ENCODE results near the gene PYGB.

The PYGB gene

GRCh38 chr20:25274891-25275812, 27.3 kb downstream of the PYGB start:
- POLR2A ChIA-PET = no interaction called here
- CTCF ChIA-PET = interaction anchor here (3.3 kb wide), 1 partner anchor 20 kb away, joined by 16 read pairs; no protein-coding TSS in a partner anchor

GRCh38 chr20:25275813-25276532, 28.1 kb downstream of the PYGB start:
- Histone ChIP-seq H3K9me3 (ENCODE audit: control extremely low read depth in 1 of 5, control insufficient read depth in 4 of 5, insufficient read depth in 2 of 5, low read depth in 1 of 5, low read length in 4 of 5) (no peaks in the 10 kb centered on the region), H3K4me3 (ENCODE audit: control insufficient read depth in 1 of 7, extremely low read depth in 1 of 7, insufficient read depth in 4 of 7, low read depth in 2 of 7, low read length in 6 of 7) (no peak overlapping the region), H3K27me3 (replicated peaks in 2 of 5; ENCODE audit: control insufficient read depth in 4 of 5, insufficient read depth in 5 of 5, low read length in 4 of 5) (no peaks in the 10 kb centered on the region), H3K4me1 (ENCODE audit: control extremely low read depth in 1 of 4, control insufficient read depth in 4 of 4, insufficient read depth in 4 of 4, low read length in 3 of 4) (no peaks in the 10 kb centered on the region), H3K36me3 (ENCODE audit: control insufficient read depth in 4 of 4, insufficient read depth in 4 of 4, low read length in 3 of 4) (peaks cover 18 to 89% (median 64%) of the 10 kb centered on the region in 4 experiments), H3K27ac (ENCODE audit: insufficient read depth in 1 of 2, low read depth in 1 of 2, low read length in 2 of 2, poor library complexity in 1 of 2, severe bottlenecking in 2 of 2) (no peak overlapping the region)
- CTCF ChIA-PET = interaction anchor here (1.7 to 3.3 kb wide), 2 partner anchors 19 kb away, joined by 3 to 16 read pairs; no protein-coding TSS in a partner anchor
- DNase-seq = no peak
- 98% methylated on average over 17 of the region's 20 CpGs for WGBS (ENCODE audit: insufficient coverage)
- POLR2A ChIA-PET = no interaction called here

More at GRCh38 chr20:25274891-25275812, 27.3 kb downstream of the PYGB start:
- Histone ChIP-seq H3K36me3 (ENCODE audit: control insufficient read depth in 4 of 4, insufficient read depth in 4 of 4, low read length in 3 of 4) (peaks cover 18 to 86% (median 58%) of the 10 kb centered on the region in 4 experiments), H3K27me3 (replicated peaks in 2 of 5; ENCODE audit: control insufficient read depth in 4 of 5, insufficient read depth in 5 of 5, low read length in 4 of 5) (no peaks in the 10 kb centered on the region), H3K4me1 (ENCODE audit: control extremely low read depth in 1 of 4, control insufficient read depth in 4 of 4, insufficient read depth in 4 of 4, low read length in 3 of 4) (no peaks in the 10 kb centered on the region), H3K27ac (ENCODE audit: insufficient read depth in 1 of 2, low read depth in 1 of 2, low read length in 2 of 2, poor library complexity in 1 of 2, severe bottlenecking in 2 of 2) (no peak overlapping the region), H3K4me3 (ENCODE audit: control insufficient read depth in 1 of 7, extremely low read depth in 1 of 7, insufficient read depth in 4 of 7, low read depth in 2 of 7, low read length in 6 of 7) (no peak overlapping the region), H3K9me3 (ENCODE audit: control extremely low read depth in 1 of 5, control insufficient read depth in 4 of 5, insufficient read depth in 2 of 5, low read depth in 1 of 5, low read length in 4 of 5) (no peaks in the 10 kb centered on the region)
- WGBS (ENCODE audit: insufficient coverage) = 98% methylated on average over 29 of the region's 32 CpGs
- no peak for DNase-seq

GRCh38 chr20:25276533-25277050, 28.7 kb downstream of the PYGB start:
- Histone ChIP-seq H3K27me3 (replicated peaks in 2 of 5; ENCODE audit: control insufficient read depth in 4 of 5, insufficient read depth in 5 of 5, low read length in 4 of 5) (no peaks in the 10 kb centered on the region), H3K27ac (ENCODE audit: insufficient read depth in 1 of 2, low read depth in 1 of 2, low read length in 2 of 2, poor library complexity in 1 of 2, severe bottlenecking in 2 of 2) (no peak overlapping the region), H3K36me3 (ENCODE audit: control insufficient read depth in 4 of 4, insufficient read depth in 4 of 4, low read length in 3 of 4) (peaks cover 16 to 89% (median 65%) of the 10 kb centered on the region in 4 experiments), H3K9me3 (ENCODE audit: control extremely low read depth in 1 of 5, control insufficient read depth in 4 of 5, insufficient read depth in 2 of 5, low read depth in 1 of 5, low read length in 4 of 5) (no peaks in the 10 kb centered on the region), H3K4me3 (ENCODE audit: control insufficient read depth in 1 of 7, extremely low read depth in 1 of 7, insufficient read depth in 4 of 7, low read depth in 2 of 7, low read length in 6 of 7) (no peak overlapping the region), H3K4me1 (ENCODE audit: control extremely low read depth in 1 of 4, control insufficient read depth in 4 of 4, insufficient read depth in 4 of 4, low read length in 3 of 4) (no peaks in the 10 kb centered on the region)
- WGBS (ENCODE audit: insufficient coverage) = over 99% methylated on average over 23 of the region's 24 CpGs
- ChIA-PET CTCF (interaction anchor here (1.7 kb wide), 1 partner anchor 18 kb away, joined by 3 read pairs; no protein-coding TSS in a partner anchor), POLR2A (no interaction called here)
- DNase-seq = no peak

GRCh38 chr20:25277051-25277801, 29.3 kb downstream of the PYGB start:
- no peak for DNase-seq
- 97% methylated on average over 21 of the region's 24 CpGs for WGBS (ENCODE audit: insufficient coverage)
- ChIA-PET CTCF (interaction anchor here (1.7 kb wide), 1 partner anchor 18 kb away, joined by 3 read pairs; no protein-coding TSS in a partner anchor), POLR2A (no interaction called here)
- peaks cover 16 to 88% (median 64%) of the 10 kb centered on the region in 4 experiments for H3K36me3 ChIP-seq (ENCODE audit: control insufficient read depth in 4 of 4, insufficient read depth in 4 of 4, low read length in 3 of 4)
- H3K27me3 ChIP-seq (replicated peaks in 2 of 5; ENCODE audit: control insufficient read depth in 4 of 5, insufficient read depth in 5 of 5, low read length in 4 of 5) = no peaks in the 10 kb centered on the region
- H3K27ac ChIP-seq (ENCODE audit: insufficient read depth in 1 of 2, low read depth in 1 of 2, low read length in 2 of 2, poor library complexity in 1 of 2, severe bottlenecking in 2 of 2) = no peak overlapping the region
- no peaks in the 10 kb centered on the region for H3K9me3 ChIP-seq (ENCODE audit: control extremely low read depth in 1 of 5, control insufficient read depth in 4 of 5, insufficient read depth in 2 of 5, low read depth in 1 of 5, low read length in 4 of 5)
- H3K4me1 ChIP-seq (ENCODE audit: control extremely low read depth in 1 of 4, control insufficient read depth in 4 of 4, insufficient read depth in 4 of 4, low read length in 3 of 4) = no peaks in the 10 kb centered on the region
- no peak overlapping the region for H3K4me3 ChIP-seq (ENCODE audit: control insufficient read depth in 1 of 7, extremely low read depth in 1 of 7, insufficient read depth in 4 of 7, low read depth in 2 of 7, low read length in 6 of 7)

- POLR2A ChIA-PET = no interaction called here
- no peaks in the 10 kb centered on the region for H3K27me3 ChIP-seq (replicated peaks in 2 of 5; ENCODE audit: control insufficient read depth in 4 of 5, insufficient read depth in 5 of 5, low read length in 4 of 5)
- CTCF ChIA-PET = no interaction called here
- no peaks in the 10 kb centered on the region for H3K9me3 ChIP-seq (ENCODE audit: control extremely low read depth in 1 of 5, control insufficient read depth in 4 of 5, insufficient read depth in 2 of 5, low read depth in 1 of 5, low read length in 4 of 5)
- 97% methylated on average over 19 of the region's 19 CpGs for WGBS (ENCODE audit: insufficient coverage)
- H3K27ac ChIP-seq (ENCODE audit: insufficient read depth in 1 of 2, low read depth in 1 of 2, low read length in 2 of 2, poor library complexity in 1 of 2, severe bottlenecking in 2 of 2) = no peak overlapping the region
- no peak overlapping the region for H3K4me3 ChIP-seq (ENCODE audit: control insufficient read depth in 1 of 7, extremely low read depth in 1 of 7, insufficient read depth in 4 of 7, low read depth in 2 of 7, low read length in 6 of 7)
- H3K36me3 ChIP-seq (ENCODE audit: control insufficient read depth in 4 of 4, insufficient read depth in 4 of 4, low read length in 3 of 4) = peaks cover 16 to 88% (median 62%) of the 10 kb centered on the region in 4 experiments
- no peak for DNase-seq
- H3K4me1 ChIP-seq (ENCODE audit: control extremely low read depth in 1 of 4, control insufficient read depth in 4 of 4, insufficient read depth in 4 of 4, low read length in 3 of 4) = no peaks in the 10 kb centered on the region
Measured at GRCh38 chr20:25277941-25278521, 30.1 kb downstream of the PYGB start.

GRCh38 chr20:25278636-25279361, 30.9 kb downstream of the PYGB start:
- CTCF ChIA-PET = no interaction called here
- POLR2A ChIA-PET = no interaction called here
- DNase-seq = no peak
- no peaks in the 10 kb centered on the region for H3K27me3 ChIP-seq (replicated peaks in 2 of 5; ENCODE audit: control insufficient read depth in 4 of 5, insufficient read depth in 5 of 5, low read length in 4 of 5)
- peaks cover 16 to 91% (median 61%) of the 10 kb centered on the region in 4 experiments for H3K36me3 ChIP-seq (ENCODE audit: control insufficient read depth in 4 of 4, insufficient read depth in 4 of 4, low read length in 3 of 4)
- H3K9me3 ChIP-seq (ENCODE audit: control extremely low read depth in 1 of 5, control insufficient read depth in 4 of 5, insufficient read depth in 2 of 5, low read depth in 1 of 5, low read length in 4 of 5) = no peaks in the 10 kb centered on the region
- no peak overlapping the region for H3K27ac ChIP-seq (ENCODE audit: insufficient read depth in 1 of 2, low read depth in 1 of 2, low read length in 2 of 2, poor library complexity in 1 of 2, severe bottlenecking in 2 of 2)
- no peak overlapping the region for H3K4me3 ChIP-seq (ENCODE audit: control insufficient read depth in 1 of 7, extremely low read depth in 1 of 7, insufficient read depth in 4 of 7, low read depth in 2 of 7, low read length in 6 of 7)
- over 99% methylated on average over 26 of the region's 26 CpGs for whole genome bisulfite sequencing (ENCODE audit: insufficient coverage)
- no peaks in the 10 kb centered on the region for H3K4me1 ChIP-seq (ENCODE audit: control extremely low read depth in 1 of 4, control insufficient read depth in 4 of 4, insufficient read depth in 4 of 4, low read length in 3 of 4)
